SK-N-SH treated with all-trans-retinoic acid at 6 μM for 48 hours (cell line): ENCODE results near the gene SDK1.

Source experiments
- ATAC-seq: fragments of 200-7000 bp; cut with Tn5 transposase; 3 replicates; pipeline ENCODE4 v1.9.1; 2020; ENCODE audit warnings: mild to moderate bottlenecking, moderate library complexity
- ARNTL ChIP-seq: fragments of 450-650 bp; formaldehyde crosslinking; IDR thresholded peaks from 2 replicates; pipeline ENCODE4 v1.5.0; 2020; ENCODE audit warnings: low read depth, mild to moderate bottlenecking, moderate library complexity, borderline replicate concordance
- BACH2 ChIP-seq: fragments of 250-450 bp; sonication (Bioruptor Pico); IDR thresholded peaks from 2 replicates; pipeline ENCODE4 v1.9.0; 2021; ENCODE audit warnings: mild to moderate bottlenecking, borderline replicate concordance
- CSDC2 ChIP-seq: fragments of 250-450 bp; sonication (Bioruptor Pico); IDR thresholded peaks from 2 replicates; pipeline ENCODE4 v1.5.0; 2020; ENCODE audit warnings: mild to moderate bottlenecking, moderate library complexity
- ESRRG ChIP-seq: fragments of 250-450 bp; sonication (Bioruptor Pico); IDR thresholded peaks from 2 replicates; pipeline ENCODE4 v1.6.1; 2021; ENCODE audit warnings: mild to moderate bottlenecking
- GLIS3 ChIP-seq: fragments of 250-450 bp; sonication (Bioruptor Pico); IDR thresholded peaks from 2 replicates; pipeline ENCODE4 v1.5.0; 2020; ENCODE audit warnings: mild to moderate bottlenecking, moderate library complexity
- ISL1 ChIP-seq: fragments of 250-450 bp; sonication (Bioruptor Pico); IDR thresholded peaks from 2 replicates; pipeline ENCODE4 v2.1.2; 2022; ENCODE audit warnings: mild to moderate bottlenecking, moderate library complexity
- OSR1 ChIP-seq: fragments of 250-450 bp; sonication (Bioruptor Pico); IDR thresholded peaks from 2 replicates; pipeline ENCODE4 v1.8.0; 2022; ENCODE audit warnings: moderate library complexity, mild to moderate bottlenecking, inconsistent platforms
- PPARA ChIP-seq: fragments of 250-450 bp; sonication (Bioruptor Pico); IDR thresholded peaks from 2 replicates; pipeline ENCODE4 v1.5.0; 2020; ENCODE audit warnings: mild to moderate bottlenecking, borderline replicate concordance
- RARB ChIP-seq: fragments of 250-450 bp; sonication (Bioruptor Pico); IDR thresholded peaks from 2 replicates; pipeline ENCODE4 v1.8.0; 2021; ENCODE audit warnings: mild to moderate bottlenecking, moderate library complexity
- ZC3H10 ChIP-seq: fragments of 250-450 bp; sonication (Bioruptor Pico); IDR thresholded peaks from 2 replicates; pipeline ENCODE4 v1.5.1; 2021; ENCODE audit warnings: mild to moderate bottlenecking, moderate library complexity
- ZFP3 ChIP-seq: fragments of 250-450 bp; sonication (Bioruptor Pico); IDR thresholded peaks from 2 replicates; pipeline ENCODE4 v1.5.0; 2020; ENCODE audit warnings: mild to moderate bottlenecking, moderate library complexity
- ZNF565 ChIP-seq: fragments of 450-650 bp; formaldehyde crosslinking; conservative IDR thresholded peaks from 2 replicates; pipeline ENCODE4 v1.5.0; 2020; ENCODE audit warnings: low read depth, mild to moderate bottlenecking, moderate library complexity
- ZNF70 ChIP-seq: fragments of 450-650 bp; formaldehyde crosslinking; IDR thresholded peaks from 2 replicates; pipeline ENCODE4 v1.5.0; 2020; ENCODE audit warnings: mild to moderate bottlenecking, moderate library complexity
- ZNF8 ChIP-seq: fragments of 450-650 bp; formaldehyde crosslinking; IDR thresholded peaks from 2 replicates; pipeline ENCODE4 v1.5.0; 2020; ENCODE audit warnings: mild to moderate bottlenecking, moderate library complexity
- TF ChIP-seq, protein P1 (sequence below): fragments of 250-450 bp; sonication (Bioruptor Pico); IDR thresholded peaks from 2 replicates; pipeline ENCODE4 v1.5.0; 2020; ENCODE audit warnings: mild to moderate bottlenecking, moderate library complexity
- TF ChIP-seq, protein P2 (sequence below): fragments of 250-450 bp; sonication (Bioruptor Pico); IDR thresholded peaks from 2 replicates; pipeline ENCODE4 v1.5.1; 2020; ENCODE audit warnings: low read depth, mild to moderate bottlenecking, moderate library complexity
- TF ChIP-seq, protein P3 (sequence below): fragments of 250-450 bp; sonication (Bioruptor Pico); IDR thresholded peaks from 2 replicates; pipeline ENCODE4 v1.8.0; 2021; ENCODE audit warnings: low read depth, mild to moderate bottlenecking, moderate library complexity, borderline replicate concordance
- TF ChIP-seq, protein P4 (sequence below): fragments of 250-450 bp; sonication (Bioruptor Pico); IDR thresholded peaks from 2 replicates; pipeline ENCODE4 v1.8.0; 2020; ENCODE audit warnings: mild to moderate bottlenecking, moderate library complexity, borderline replicate concordance

Gene SDK1

DNA sequence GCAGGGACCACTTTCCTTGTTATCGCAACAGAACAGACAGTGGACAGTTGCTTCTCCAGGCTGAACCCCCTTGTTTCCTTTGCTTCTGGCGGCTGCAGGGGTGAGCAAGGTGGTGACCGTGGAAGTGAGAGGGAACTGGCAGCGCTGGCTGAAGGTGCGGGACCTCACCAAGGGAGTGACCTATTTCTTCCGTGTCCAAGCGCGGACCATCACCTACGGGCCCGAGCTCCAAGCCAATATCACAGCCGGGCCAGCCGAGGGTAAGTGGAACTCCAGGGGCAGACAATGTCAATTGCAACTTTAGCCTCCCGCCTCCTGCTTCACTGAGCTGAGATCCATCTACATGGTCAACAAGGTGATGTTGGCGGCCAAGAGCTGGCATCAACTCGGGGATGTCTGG, 919.0 kb downstream of the SDK1 start:
- ATAC-seq, result no peak
- TF ChIP-seq, protein P1, sequence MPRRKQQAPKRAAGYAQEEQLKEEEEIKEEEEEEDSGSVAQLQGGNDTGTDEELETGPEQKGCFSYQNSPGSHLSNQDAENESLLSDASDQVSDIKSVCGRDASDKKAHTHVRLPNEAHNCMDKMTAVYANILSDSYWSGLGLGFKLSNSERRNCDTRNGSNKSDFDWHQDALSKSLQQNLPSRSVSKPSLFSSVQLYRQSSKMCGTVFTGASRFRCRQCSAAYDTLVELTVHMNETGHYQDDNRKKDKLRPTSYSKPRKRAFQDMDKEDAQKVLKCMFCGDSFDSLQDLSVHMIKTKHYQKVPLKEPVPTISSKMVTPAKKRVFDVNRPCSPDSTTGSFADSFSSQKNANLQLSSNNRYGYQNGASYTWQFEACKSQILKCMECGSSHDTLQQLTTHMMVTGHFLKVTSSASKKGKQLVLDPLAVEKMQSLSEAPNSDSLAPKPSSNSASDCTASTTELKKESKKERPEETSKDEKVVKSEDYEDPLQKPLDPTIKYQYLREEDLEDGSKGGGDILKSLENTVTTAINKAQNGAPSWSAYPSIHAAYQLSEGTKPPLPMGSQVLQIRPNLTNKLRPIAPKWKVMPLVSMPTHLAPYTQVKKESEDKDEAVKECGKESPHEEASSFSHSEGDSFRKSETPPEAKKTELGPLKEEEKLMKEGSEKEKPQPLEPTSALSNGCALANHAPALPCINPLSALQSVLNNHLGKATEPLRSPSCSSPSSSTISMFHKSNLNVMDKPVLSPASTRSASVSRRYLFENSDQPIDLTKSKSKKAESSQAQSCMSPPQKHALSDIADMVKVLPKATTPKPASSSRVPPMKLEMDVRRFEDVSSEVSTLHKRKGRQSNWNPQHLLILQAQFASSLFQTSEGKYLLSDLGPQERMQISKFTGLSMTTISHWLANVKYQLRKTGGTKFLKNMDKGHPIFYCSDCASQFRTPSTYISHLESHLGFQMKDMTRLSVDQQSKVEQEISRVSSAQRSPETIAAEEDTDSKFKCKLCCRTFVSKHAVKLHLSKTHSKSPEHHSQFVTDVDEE (CRISPR knock-in tag), result no peak
- TF ChIP-seq ESRRG (CRISPR knock-in tag), result no peak

DNA sequence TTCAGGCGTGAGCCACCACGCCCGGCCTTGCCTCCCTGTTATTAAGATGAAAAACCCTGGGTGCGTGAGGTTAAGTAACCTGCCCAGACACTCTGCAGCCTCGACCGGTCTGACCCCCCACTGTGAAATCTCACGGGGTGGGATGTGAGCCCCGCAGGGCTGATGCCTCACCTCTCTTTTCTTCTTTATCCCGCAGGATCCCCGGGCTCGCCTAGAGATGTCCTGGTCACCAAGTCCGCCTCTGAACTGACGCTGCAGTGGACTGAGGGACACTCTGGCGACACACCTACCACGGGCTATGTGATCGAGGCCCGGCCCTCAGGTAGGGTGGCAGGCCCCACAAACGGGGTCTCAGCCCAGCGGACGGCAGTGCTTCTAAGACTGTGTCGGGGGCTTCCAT, 920.0 kb downstream of the SDK1 start:
- ATAC-seq, result no peak
- no peak for TF ChIP-seq BACH2
- no peak for TF ChIP-seq PPARA
- no peak for TF ChIP-seq ZFP3
- TF ChIP-seq, protein P2, sequence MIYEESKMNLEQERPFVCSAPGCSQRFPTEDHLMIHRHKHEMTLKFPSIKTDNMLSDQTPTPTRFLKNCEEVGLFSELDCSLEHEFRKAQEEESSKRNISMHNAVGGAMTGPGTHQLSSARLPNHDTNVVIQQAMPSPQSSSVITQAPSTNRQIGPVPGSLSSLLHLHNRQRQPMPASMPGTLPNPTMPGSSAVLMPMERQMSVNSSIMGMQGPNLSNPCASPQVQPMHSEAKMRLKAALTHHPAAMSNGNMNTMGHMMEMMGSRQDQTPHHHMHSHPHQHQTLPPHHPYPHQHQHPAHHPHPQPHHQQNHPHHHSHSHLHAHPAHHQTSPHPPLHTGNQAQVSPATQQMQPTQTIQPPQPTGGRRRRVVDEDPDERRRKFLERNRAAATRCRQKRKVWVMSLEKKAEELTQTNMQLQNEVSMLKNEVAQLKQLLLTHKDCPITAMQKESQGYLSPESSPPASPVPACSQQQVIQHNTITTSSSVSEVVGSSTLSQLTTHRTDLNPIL (CRISPR knock-in tag), result no peak

DNA sequence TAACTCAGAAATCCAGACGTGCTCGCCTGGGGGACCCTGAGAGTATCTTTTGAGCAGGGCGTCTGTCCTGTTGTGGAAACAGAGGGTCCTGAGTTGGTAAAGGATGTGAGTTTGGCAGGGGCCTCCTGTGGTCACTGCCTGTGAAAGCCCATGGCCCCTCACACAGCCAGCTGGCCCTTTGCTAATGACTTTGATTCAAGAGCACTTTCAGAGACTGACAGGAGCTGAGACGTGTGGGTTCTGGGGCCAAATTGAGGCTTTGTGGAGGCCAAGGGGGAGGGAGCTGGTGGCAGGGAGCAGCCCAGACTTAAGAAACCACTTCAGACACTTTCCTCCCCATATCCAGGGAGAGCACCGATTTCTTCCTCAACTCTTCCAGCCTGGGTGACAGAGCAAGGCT, 921.6 kb downstream of the SDK1 start:
- TF ChIP-seq BACH2, result no peak
- TF ChIP-seq, protein P1 (CRISPR knock-in tag), result no peak
- TF ChIP-seq, protein P3, sequence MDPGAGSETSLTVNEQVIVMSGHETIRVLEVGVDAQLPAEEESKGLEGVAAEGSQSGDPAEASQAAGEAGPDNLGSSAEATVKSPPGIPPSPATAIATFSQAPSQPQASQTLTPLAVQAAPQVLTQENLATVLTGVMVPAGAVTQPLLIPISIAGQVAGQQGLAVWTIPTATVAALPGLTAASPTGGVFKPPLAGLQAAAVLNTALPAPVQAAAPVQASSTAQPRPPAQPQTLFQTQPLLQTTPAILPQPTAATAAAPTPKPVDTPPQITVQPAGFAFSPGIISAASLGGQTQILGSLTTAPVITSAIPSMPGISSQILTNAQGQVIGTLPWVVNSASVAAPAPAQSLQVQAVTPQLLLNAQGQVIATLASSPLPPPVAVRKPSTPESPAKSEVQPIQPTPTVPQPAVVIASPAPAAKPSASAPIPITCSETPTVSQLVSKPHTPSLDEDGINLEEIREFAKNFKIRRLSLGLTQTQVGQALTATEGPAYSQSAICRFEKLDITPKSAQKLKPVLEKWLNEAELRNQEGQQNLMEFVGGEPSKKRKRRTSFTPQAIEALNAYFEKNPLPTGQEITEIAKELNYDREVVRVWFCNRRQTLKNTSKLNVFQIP (CRISPR knock-in tag), result no peak
- TF ChIP-seq ISL1 (CRISPR knock-in tag), result no peak
- TF ChIP-seq, protein P4, sequence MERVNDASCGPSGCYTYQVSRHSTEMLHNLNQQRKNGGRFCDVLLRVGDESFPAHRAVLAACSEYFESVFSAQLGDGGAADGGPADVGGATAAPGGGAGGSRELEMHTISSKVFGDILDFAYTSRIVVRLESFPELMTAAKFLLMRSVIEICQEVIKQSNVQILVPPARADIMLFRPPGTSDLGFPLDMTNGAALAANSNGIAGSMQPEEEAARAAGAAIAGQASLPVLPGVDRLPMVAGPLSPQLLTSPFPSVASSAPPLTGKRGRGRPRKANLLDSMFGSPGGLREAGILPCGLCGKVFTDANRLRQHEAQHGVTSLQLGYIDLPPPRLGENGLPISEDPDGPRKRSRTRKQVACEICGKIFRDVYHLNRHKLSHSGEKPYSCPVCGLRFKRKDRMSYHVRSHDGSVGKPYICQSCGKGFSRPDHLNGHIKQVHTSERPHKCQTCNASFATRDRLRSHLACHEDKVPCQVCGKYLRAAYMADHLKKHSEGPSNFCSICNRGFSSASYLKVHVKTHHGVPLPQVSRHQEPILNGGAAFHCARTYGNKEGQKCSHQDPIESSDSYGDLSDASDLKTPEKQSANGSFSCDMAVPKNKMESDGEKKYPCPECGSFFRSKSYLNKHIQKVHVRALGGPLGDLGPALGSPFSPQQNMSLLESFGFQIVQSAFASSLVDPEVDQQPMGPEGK (CRISPR knock-in tag), result no peak
- TF ChIP-seq ZNF565 (CRISPR knock-in tag), result no peak
- no peak for TF ChIP-seq ESRRG (CRISPR knock-in tag)
- no peak for TF ChIP-seq GLIS3 (CRISPR knock-in tag)
- no peak for TF ChIP-seq ARNTL
- TF ChIP-seq ZC3H10 (CRISPR knock-in tag), result no peak
- TF ChIP-seq OSR1, result no peak
- TF ChIP-seq, all 23 proteins: peak for 0
- ATAC-seq, result no peak

DNA sequence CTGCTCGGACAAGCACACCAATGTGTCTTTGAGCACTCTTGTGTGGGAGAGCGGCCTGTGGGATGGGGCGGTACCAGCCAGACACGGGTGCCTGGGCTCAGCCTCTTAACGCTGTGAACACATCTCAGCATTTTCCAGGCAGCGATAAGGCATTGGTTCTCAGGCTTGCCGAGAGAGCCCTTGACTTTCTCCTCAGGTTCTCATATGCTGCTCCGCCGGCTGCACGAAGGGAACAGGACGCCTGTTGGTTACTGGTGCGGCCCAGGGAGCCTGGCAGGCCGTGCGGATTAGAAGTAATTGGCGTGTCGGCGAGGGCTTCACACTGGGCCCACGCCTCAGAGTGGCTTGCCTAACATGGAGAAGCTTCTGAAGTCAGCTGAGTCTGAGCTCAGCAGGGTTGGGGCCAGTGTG, 924.3 kb downstream of the SDK1 start:
- no peak for TF ChIP-seq ESRRG (CRISPR knock-in tag)
- TF ChIP-seq ZNF8, result no peak
- TF ChIP-seq ISL1 (CRISPR knock-in tag), result no peak
- TF ChIP-seq ZFP3, result no peak
- TF ChIP-seq CSDC2 (CRISPR knock-in tag), result no peak
- TF ChIP-seq ZC3H10 (CRISPR knock-in tag), result no peak
- TF ChIP-seq OSR1, result no peak
- TF ChIP-seq RARB, result no peak
- no peak for TF ChIP-seq ARNTL
- no peak for TF ChIP-seq ZNF565 (CRISPR knock-in tag)
- TF ChIP-seq, protein P1 (CRISPR knock-in tag), result no peak
- no peak for TF ChIP-seq PPARA
- TF ChIP-seq ZNF70 (CRISPR knock-in tag), result no peak
- TF ChIP-seq, all 23 proteins: peak for 0
- no peak for ATAC-seq
